Natural killer cell (primary cell): ENCODE results near the gene CRAT. TPM values are rescaled to one million over a fixed set of nuclear protein-coding genes. Genes with fewer than 3 reads are reported as not detected.

Experiments
- ATAC-seq, 3 donors: fragments of 150-1000 bp in 2 of 3; fragments of 200-7000 bp in 1 of 3; cut with Tn5 transposase; 1 replicate in 1 of 3; 2 replicates in 2 of 3; pipeline ENCODE4 v1.10.0; 2021; ENCODE audit warnings: mild to moderate bottlenecking in 2 of 3, moderate library complexity in 2 of 3
- DNase-seq, 2 donors: peaks; one replicate each; pipeline versions ENCODE4 v3.0.0 to v3.0.0-alpha.2; 2013 to 2021; ENCODE audit warnings: mixed read lengths in 1 of 2
- H3K27ac ChIP-seq: one replicate; pipeline ENCODE4 v1.5.1; 2013; ENCODE audit warnings: mild to moderate bottlenecking, low read length
- H3K27me3 ChIP-seq: one replicate; pipeline ENCODE4 v1.6.1; 2013; ENCODE audit warnings: low read length; ENCODE audit not compliant: control insufficient read depth, insufficient read depth
- H3K36me3 ChIP-seq: one replicate; pipeline ENCODE4 v1.6.1; 2013; ENCODE audit warnings: low read length; ENCODE audit not compliant: control insufficient read depth, insufficient read depth
- H3K4me1 ChIP-seq: one replicate; pipeline ENCODE4 v1.6.1; 2013; ENCODE audit warnings: low read length; ENCODE audit not compliant: control insufficient read depth, insufficient read depth
- H3K4me3 ChIP-seq: one replicate; pipeline ENCODE4 v1.5.1; 2013; ENCODE audit warnings: low read length
- H3K9me3 ChIP-seq: one replicate; pipeline ENCODE4 v1.6.1; 2013; ENCODE audit warnings: low read length; ENCODE audit not compliant: control insufficient read depth, insufficient read depth
- H3K27ac Mint-ChIP-seq, 2 donors: one replicate each; pipeline ENCODE4 v1.8.0; 2022; ENCODE audit warnings: mild to moderate bottlenecking in 2 of 2, mixed read lengths in 2 of 2, moderate library complexity in 1 of 2
- H3K27me3 Mint-ChIP-seq, 2 donors: one replicate each; pipeline ENCODE4 v1.8.0; 2022; ENCODE audit warnings: low read depth in 2 of 2, mixed read lengths in 2 of 2
- H3K36me3 Mint-ChIP-seq: one replicate; pipeline ENCODE4 v1.8.0; 2022; ENCODE audit warnings: mixed read lengths
- H3K4me1 Mint-ChIP-seq, 2 donors: one replicate each; pipeline ENCODE4 v1.8.0; 2022; ENCODE audit warnings: mixed read lengths in 2 of 2
- H3K4me3 Mint-ChIP-seq: one replicate; pipeline ENCODE4 v1.8.0; 2022; ENCODE audit warnings: mild to moderate bottlenecking, moderate library complexity, mixed read lengths
- H3K9me3 Mint-ChIP-seq, 2 donors: one replicate each; pipeline ENCODE4 v1.8.0; 2022; ENCODE audit warnings: mixed read lengths in 2 of 2
- CTCF ChIP-seq: fragments of 200-600 bp; IDR thresholded peaks from one replicate; pipeline ENCODE4 v1.8.0; 2022; ENCODE audit warnings: antibody characterized with exemption
- WGBS: methylation state at CpG from one replicate; pipeline ENCODE4 v1.1.7; 2013; ENCODE audit warnings: missing lambda C conversion rate; ENCODE audit not compliant: insufficient coverage; 5-methylcytosine and 5-hydroxymethylcytosine counted together
- intact Hi-C: fragments of 100-400 bp; cut with micrococcal nuclease; formaldehyde crosslinking; loops from one replicate; pipeline ENCODE4 v1.14.2; 2022
- total RNA-seq, 4 donors: library from RNA; stranded (reverse); fragments of 120-200 nt in 1 of 4; gene quantifications; one replicate each; pipeline versions ENCODE4 v1.2.3 to v1.2.4, GENCODE V29; 2013 to 2022

The CRAT gene
- total RNA-seq, 3 donors from 2014 or later (not counting 1 experiment from before 2014, with no cell fraction given), result 13.5 to 13.8 (median 13.8) TPM

GRCh38 chr9:129139233-129139992 lies 28.8 kb upstream of the CRAT start:
- Histone ChIP-seq H3K9me3 (no peaks in the 10 kb centered on the region), H3K4me3 (peak overlapping the region; percentile 34), H3K36me3 (peaks cover 30% of the 10 kb centered on the region), H3K27ac (peak overlapping the region; percentile 100), H3K4me1 (peaks cover 35% of the 10 kb centered on the region), H3K27me3 (no peaks in the 10 kb centered on the region)
- Mint-ChIP-seq H3K36me3 (no peaks in the 10 kb centered on the region), H3K4me3 (peak overlapping the region; percentile 92), H3K27ac (peak overlapping the region; percentile 91 to 93), H3K9me3 (no peaks in the 10 kb centered on the region), H3K4me1 (peaks cover 14 to 39% of the 10 kb centered on the region in 2 donors), H3K27me3 (no peaks in the 10 kb centered on the region)
- peak; percentile 85 for TF ChIP-seq CTCF
- 19% methylated on average over 13 of the region's 13 CpGs for WGBS
- DNase-seq (peak; percentile 60 to 91), ATAC-seq (peak; percentile 63 to 82 (median 71))
- intact Hi-C loops, result loop anchor here (1.0 kb wide), 1 partner anchor 487 kb away; the partner anchor contains the start of gene NTMT1

- H3K9me3 Mint-ChIP-seq, result no peaks in the 10 kb centered on the region
- peaks cover 14 to 39% of the 10 kb centered on the region in 2 donors for H3K4me1 Mint-ChIP-seq
- Histone ChIP-seq H3K4me3 (no peak overlapping the region), H3K27me3 (no peaks in the 10 kb centered on the region), H3K4me1 (peaks cover 35% of the 10 kb centered on the region), H3K36me3 (peaks cover 26% of the 10 kb centered on the region), H3K27ac (no peak overlapping the region), H3K9me3 (no peaks in the 10 kb centered on the region)
- no peaks in the 10 kb centered on the region for H3K36me3 Mint-ChIP-seq
- no peak for TF ChIP-seq CTCF
- WGBS, result 85% methylated on average over 21 of the region's 21 CpGs
- peak overlapping the region; percentile 91 to 93 for H3K27ac Mint-ChIP-seq
- no peaks in the 10 kb centered on the region for H3K27me3 Mint-ChIP-seq
- ATAC-seq, result peak in 1 of 3 donors; percentile 2
- intact Hi-C loops, result loop anchor here (1.0 kb wide), 1 partner anchor 488 kb away; the partner anchor contains the start of gene NTMT1
- no peak overlapping the region for H3K4me3 Mint-ChIP-seq
- DNase-seq, result no peak
Measured at GRCh38 chr9:129138476-129139232, 28.1 kb upstream of the CRAT start.

GRCh38 chr9:129138144-129138462 lies 27.5 kb upstream of the CRAT start:
- 93% methylated on average over 9 of the region's 9 CpGs for WGBS
- Histone ChIP-seq H3K4me3 (no peak overlapping the region), H3K27me3 (no peaks in the 10 kb centered on the region), H3K4me1 (peaks cover 35% of the 10 kb centered on the region), H3K27ac (no peak overlapping the region), H3K9me3 (no peaks in the 10 kb centered on the region), H3K36me3 (peaks cover 30% of the 10 kb centered on the region)
- TF ChIP-seq CTCF, result no peak
- Mint-ChIP-seq H3K9me3 (no peaks in the 10 kb centered on the region), H3K27me3 (no peaks in the 10 kb centered on the region), H3K4me3 (no peak overlapping the region), H3K27ac (no peak overlapping the region), H3K4me1 (peaks cover 14 to 37% of the 10 kb centered on the region in 2 donors), H3K36me3 (no peaks in the 10 kb centered on the region)
- intact Hi-C loops, result no loop called here
- ATAC-seq (no peak), DNase-seq (no peak)
